GM19463 (cell line): ENCODE measurements around the gene METRNL.

Source experiments
- ATAC-seq: cut with Tn5 transposase; IDR thresholded peaks from one replicate; pipeline ENCODE4 v1.9.1; 2021; ENCODE audit warnings: mild to moderate bottlenecking, moderate library complexity; ENCODE audit not compliant: unreplicated experiment

The METRNL gene

GRCh38 chr17:83089328-83090132 lies 10.1 kb downstream of the METRNL start:
- ATAC-seq, result no peak

- no peak for ATAC-seq
Measured at GRCh38 chr17:83090444-83091256, 11.2 kb downstream of the METRNL start.

DNA sequence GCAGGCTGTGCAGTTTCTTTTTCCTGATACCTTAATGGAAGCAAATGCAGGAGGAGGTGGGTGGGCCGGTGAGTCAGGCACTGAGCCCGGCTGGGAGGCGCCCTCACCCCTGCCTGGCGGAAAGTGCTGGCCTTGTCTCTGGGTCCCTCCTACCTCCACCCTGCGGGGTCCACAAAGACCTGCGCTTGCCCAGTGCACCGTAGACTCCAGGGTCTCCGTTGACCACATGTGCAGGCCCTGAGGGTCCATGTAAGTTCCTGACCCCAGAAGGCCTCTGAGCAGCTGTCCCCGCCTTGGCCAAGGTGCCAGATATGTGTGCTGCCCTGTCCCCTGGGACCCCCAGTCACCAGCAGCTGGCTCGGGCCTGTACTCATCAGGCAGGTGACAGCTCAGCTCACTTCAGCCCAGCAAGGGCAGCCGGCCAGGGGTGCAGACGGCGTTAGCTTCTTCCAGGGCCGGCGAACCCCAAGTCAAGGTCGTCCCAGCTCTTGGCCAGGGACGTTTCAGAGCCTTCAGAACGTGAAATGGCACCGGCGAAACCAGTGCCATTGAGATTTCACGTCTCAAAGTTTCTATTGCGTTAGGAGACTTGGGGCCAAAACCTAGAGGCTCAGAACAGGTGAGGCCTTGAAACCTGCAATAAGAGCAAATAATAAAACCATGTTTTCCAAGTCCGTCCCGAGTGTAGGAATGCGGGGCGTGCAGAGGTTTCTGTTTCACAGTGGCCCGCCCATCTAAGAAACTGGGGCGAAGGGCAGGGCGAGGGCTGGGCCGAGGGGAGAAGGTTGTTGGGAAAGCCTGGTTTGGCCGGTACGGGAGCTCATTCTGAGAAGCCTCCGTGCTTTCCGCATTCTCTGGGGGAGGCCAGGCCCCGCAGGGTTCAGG lies 12.1 kb downstream of the METRNL start:
- no peak for ATAC-seq

DNA sequence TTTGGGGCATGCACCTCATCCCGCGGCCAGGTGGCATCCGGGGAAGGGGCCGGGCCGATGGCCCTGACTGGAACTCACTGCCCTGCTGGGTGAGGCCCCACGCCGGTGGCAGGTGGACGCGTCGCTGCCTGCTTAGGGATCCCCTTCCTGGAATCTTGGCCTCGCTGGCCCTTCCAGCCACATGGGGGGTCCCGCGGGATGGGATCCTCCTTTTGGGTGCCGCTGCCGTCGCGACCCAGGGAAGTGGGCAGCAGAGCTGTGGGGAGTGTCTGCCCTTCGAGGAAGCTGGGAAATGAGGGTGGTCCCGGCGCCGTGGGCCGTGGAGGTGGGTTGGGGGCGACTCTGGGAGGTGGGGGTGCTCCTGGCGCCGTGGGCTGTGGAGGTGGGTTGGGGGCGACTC lies 12.8 kb downstream of the METRNL start:
- ATAC-seq, result no peak

DNA sequence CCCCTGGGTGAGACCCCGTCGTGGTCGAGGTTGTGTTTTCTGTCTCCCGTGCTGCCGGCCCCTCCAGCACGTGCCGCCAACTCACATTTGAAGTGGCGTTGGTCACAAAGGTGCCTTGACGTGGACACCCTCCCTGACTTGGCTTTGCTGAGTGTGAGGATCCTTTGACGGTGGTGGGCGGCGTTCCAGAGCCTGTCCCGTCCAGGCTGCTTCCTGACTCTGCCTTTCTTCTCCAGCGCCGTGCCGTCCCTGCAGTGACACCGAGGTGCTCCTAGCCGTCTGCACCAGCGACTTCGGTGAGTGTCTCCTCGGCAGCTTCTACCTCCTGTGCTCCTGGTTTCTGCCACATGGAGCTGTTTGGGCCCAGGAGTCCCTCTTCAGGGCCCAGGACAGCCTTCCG lies 13.5 kb downstream of the METRNL start:
- ATAC-seq, result no peak

DNA sequence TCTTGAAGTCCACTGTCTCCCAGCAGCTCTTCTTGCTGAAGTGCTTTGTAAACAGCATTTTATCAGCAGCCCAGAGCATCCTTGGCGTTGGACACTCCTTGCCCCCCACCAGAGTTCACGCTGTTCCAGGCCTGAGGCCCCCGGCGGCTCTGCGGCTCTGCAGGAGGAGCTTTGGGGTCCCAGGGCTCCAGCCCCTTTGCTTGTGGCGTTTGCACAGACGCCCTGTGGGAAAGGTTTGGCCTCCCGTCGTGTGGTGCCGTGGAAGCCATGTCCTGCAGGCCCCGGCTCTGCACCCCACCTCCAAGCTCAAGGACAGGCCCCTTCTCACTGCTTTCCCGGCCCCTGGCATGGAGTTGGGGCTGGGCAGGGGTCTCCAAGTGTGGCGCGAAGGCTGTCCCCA lies 14.1 kb downstream of the METRNL start:
- ATAC-seq, result no peak

DNA sequence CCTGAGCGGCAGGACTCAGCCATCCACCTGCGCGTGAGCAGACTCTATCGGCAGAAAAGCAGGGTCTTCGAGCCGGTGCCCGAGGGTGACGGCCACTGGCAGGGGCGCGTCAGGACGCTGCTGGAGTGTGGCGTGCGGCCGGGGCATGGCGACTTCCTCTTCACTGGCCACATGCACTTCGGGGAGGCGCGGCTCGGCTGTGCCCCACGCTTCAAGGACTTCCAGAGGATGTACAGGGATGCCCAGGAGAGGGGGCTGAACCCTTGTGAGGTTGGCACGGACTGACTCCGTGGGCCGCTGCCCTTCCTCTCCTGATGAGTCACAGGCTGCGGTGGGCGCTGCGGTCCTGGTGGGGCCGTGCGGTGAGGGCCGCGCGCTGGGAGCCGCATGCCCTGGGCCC lies 14.9 kb downstream of the METRNL start:
- no peak for ATAC-seq

DNA sequence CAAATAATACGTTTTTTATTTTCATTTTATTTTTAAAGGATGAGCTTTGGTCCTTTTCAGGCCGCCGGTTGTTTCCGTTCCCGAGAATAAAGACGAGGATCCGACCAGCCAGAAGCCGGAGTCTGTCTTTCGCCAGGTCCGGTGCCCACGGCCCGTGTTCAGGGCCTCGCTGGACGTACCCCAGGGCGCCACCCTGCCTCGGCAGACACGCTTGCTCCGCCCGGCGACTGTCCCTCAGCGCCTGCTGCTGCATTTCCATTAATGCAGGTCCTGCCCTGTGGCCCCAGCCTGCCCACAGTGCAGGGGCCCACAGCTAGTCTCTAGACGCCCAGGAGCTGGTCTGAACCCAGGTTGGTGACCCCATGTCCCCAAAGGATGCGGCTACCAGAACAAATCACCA lies 15.6 kb downstream of the METRNL start:
- ATAC-seq, result no peak

DNA sequence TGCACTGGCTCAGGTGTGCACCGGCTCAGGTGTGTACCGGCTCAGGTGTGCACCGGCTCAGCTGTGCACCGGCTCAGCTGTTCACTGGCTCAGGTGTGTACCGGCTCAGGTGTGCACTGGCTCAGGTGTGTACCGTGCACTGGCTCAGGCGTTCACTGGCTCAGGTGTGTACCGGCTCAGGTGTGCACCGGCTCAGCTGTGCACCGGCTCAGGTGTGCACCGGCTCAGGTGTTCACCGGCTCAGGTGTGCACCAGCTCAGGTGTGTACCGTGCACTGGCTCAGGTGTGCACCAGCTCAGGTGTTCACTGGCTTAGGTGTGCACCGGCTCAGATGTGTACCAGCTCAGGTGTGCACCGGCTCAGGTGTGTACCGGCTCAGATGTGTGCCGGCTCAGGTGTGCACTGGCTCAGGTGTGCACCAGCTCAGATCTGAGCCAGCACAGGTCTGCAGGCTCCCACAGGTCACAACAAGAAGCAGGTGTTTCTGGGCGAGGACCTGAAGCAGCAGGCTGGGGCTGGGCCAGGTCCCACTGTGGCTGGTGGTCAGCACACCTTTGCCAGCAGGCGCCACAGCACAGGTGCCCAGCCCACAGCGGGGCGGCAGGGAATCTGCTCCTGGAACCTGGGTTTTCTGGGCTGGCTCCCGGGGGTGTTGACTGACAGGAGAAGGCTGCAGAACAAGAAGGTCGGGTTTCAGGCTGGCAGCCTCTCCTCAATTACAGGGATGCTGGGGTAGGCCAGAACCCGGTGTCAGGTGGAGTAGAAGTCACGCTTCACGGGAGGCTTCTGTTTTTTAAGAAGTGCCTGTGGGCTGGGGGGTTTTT lies 17.2 kb downstream of the METRNL start:
- no peak for ATAC-seq

DNA sequence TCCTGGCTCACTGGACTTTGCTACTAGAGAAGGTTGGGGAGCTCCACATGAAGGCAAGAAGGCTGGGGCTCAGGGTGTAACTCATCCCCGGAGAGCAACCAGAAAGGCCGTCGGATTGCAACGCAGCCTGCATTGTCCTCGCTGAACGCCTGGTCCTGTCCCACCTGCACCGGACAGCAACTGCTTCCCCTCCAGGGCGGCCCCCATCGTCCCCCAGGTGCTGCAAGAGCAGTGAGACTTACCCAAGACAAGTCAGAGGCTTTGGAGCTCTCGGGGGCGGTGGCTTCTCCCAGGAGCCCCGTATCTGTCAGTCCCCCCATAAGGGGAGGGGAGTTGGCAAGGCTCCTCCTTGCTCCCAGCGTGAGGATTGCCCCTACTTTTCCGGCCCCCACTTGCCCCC lies 18.4 kb downstream of the METRNL start:
- no peak for ATAC-seq

- ATAC-seq, result no peak
Measured at GRCh38 chr17:83098241-83099085, 19.1 kb downstream of the METRNL start.

- ATAC-seq, result no peak
Measured at GRCh38 chr17:83099086-83099555, 19.7 kb downstream of the METRNL start.

DNA sequence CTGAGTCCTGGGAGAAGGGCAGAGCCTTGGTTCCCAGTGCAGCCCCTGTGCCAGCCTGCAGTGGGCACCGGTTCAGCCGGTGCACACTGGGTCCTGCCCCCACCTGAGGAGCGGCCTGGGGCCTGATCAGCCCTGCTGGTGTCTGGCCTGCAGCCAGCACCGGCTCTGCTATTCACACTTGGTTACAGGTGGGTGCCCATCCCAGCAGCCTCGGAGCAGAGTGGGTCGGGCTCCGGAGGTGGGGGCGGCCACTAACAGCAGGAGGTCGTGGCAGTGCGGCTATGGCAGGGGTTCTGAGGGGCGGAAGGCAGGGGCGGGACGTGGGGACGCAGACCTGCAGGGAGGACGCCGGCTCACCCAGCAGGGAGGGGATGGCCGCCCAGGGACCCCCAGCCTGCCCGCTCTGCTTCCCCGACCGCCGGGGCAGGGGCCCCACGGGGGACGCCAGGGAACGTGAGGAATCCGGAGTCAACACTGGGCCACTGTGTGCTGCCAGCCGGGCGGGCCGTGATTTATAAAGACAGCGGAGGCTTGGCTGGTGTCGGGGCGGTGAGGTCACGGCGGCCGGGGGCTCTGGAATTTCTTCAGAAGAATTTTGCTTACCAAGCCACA lies 20.3 kb downstream of the METRNL start:
- ATAC-seq, result no peak

DNA sequence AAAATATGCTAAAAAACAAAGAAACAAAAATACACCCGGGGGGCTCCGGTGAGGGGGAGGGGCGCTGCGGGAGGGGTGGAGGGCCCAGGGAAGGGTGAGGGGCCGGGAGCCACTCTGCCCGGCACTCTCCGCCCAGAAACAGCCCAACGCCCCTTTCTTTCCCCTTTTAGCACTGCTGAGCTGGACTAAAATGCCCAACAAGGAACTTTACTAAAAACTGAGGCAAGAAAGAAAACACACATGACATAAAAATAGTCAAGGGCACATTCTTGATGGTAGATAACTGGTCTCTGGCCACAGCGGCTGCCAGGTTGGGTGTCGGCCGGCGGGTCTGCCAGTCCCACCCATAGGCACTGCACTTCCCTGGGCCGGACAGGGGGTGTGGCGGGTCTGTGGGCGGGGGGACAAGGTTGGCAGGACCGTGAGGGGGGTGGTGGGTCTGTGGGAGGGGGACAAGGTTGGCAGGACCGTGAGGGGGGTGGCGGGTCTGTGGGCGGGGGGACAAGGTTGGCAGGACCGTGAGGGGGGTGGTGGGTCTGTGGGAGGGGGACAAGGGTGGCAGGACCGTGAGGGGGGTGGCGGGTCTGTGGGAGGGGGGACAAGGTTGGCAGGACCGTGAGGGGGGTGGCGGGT lies 20.9 kb downstream of the METRNL start:
- ATAC-seq, result no peak

- no peak for ATAC-seq
Measured at GRCh38 chr17:83100853-83101391, 21.5 kb downstream of the METRNL start.

- ATAC-seq, result no peak
Measured at GRCh38 chr17:83101805-83102480, 22.5 kb downstream of the METRNL start.

DNA sequence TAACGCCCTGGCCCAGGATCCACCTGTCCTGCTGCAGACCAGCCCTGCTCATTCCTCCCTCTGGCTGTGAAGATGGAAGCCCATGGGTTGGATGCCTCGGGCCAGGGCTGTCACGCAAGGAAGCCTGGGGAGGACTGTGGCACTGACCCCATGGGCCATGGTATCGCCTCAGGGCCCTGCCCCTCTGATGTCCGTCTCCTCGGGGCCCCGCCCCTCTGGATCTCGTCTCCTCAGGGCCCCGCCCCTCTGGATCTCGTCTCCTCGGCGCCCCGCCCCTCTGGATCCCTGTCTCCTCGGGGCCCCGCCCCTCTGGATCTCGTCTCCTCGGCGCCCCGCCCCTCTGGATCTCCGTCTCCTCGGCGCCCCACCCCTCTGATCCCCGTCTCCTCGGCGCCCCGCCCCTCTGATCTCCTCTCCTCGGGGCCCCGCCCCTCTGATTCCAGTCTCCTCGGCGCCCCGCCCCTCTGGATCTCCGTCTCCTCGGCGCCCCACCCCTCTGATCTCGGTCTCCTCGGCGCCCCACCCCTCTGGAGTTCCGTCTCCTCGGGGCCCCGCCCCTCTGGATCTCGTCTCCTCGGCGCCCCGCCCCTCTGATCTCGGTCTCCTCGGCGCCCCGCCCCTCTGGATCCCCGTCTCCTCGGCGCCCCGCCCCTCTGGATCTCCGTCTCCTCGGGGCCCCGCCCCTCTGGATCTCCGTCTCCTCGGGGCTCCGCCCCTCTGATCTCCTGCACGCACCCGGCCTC lies 24.0 kb downstream of the METRNL start:
- ATAC-seq, result no peak
